Caco-2 (cell line): Measurements from ENCODE around the gene PPP2R3C. TPM values are rescaled to one million over a fixed set of nuclear protein-coding genes. Genes with fewer than 3 reads are reported as not detected.
"Not testable (repeated sequence)": the region's sequence is repeated elsewhere in the genome, so short reads cannot be mapped to it uniquely, and the experiment has no call there.

Experiments used
- BruUV-seq: library from RNA; stranded (reverse); fragments of 400-500 nt; replicated peaks from 2 replicates; lab custom pipeline; 2021; lab: Mats Ljungman, UMichigan
- CTCF ChIA-PET: fragments of 300-600 bp; sonication (Branson Sonifier 250); formaldehyde crosslinking; loops from one replicate; lab custom pipeline; 2022; ENCODE audit warnings: antibody characterized with exemption; lab: Charles Lee
- POLR2A ChIA-PET: fragments of 300-600 bp; sonication (Branson Sonifier 250); formaldehyde crosslinking; loops from one replicate; lab custom pipeline; 2022; ENCODE audit warnings: antibody characterized with exemption; lab: Charles Lee
- DNase-seq, 2 experiments: peaks; one replicate each; pipeline versions ENCODE4 v3.0.0 to v3.0.0-alpha.2; 2020 to 2022
- H3K27me3 ChIP-seq: replicated peaks from 2 replicates; pipeline ENCODE4 v1.6.0; 2011; ENCODE audit warnings: low read length; ENCODE audit not compliant: control insufficient read depth, insufficient read depth
- H3K36me3 ChIP-seq: 2 replicates; pipeline ENCODE4 v1.5.1; 2011; ENCODE audit warnings: low read length; ENCODE audit not compliant: control insufficient read depth, insufficient read depth
- H3K4me1 ChIP-seq: fragments of 250-450 bp; sonication (Bioruptor Pico); 2 replicates; pipeline ENCODE4 v1.5.1; 2020; ENCODE audit warnings: mild to moderate bottlenecking
- H3K4me3 ChIP-seq: 2 replicates; pipeline ENCODE4 v1.5.1; 2011; ENCODE audit warnings: low read depth, mild to moderate bottlenecking, control low read depth, low read length
- H3K9me3 ChIP-seq: fragments of 250-450 bp; sonication (Bioruptor Pico); 2 replicates; pipeline ENCODE4 v1.5.1; 2020; ENCODE audit warnings: mild to moderate bottlenecking, moderate library complexity
- H3K27ac Mint-ChIP-seq: one replicate; pipeline ENCODE4 v1.8.0; 2022; ENCODE audit warnings: mixed read lengths; ENCODE audit not compliant: unreplicated experiment
- H3K27me3 Mint-ChIP-seq: one replicate; pipeline ENCODE4 v1.8.0; 2022; ENCODE audit warnings: mixed read lengths; ENCODE audit not compliant: insufficient read depth, unreplicated experiment
- H3K36me3 Mint-ChIP-seq: one replicate; pipeline ENCODE4 v1.8.0; 2022; ENCODE audit warnings: mild to moderate bottlenecking, mixed read lengths; ENCODE audit not compliant: insufficient read depth, unreplicated experiment
- H3K4me1 Mint-ChIP-seq: one replicate; pipeline ENCODE4 v1.8.0; 2022; ENCODE audit warnings: low read depth, mixed read lengths; ENCODE audit not compliant: unreplicated experiment
- H3K4me3 Mint-ChIP-seq: one replicate; pipeline ENCODE4 v1.8.0; 2022; ENCODE audit warnings: mild to moderate bottlenecking, moderate library complexity, mixed read lengths; ENCODE audit not compliant: unreplicated experiment
- H3K9me3 Mint-ChIP-seq: one replicate; pipeline ENCODE4 v1.8.0; 2022; ENCODE audit warnings: mixed read lengths; ENCODE audit not compliant: unreplicated experiment
- CTCF ChIP-seq, 2 experiments: fragments of 200-600 bp in 1 of 2; IDR thresholded peaks; 1 replicate in 1 of 2; 2 replicates in 1 of 2; pipeline versions ENCODE4 v1.5.1 to v1.8.0; 2011 to 2022; ENCODE audit warnings: antibody characterized with exemption in 1 of 2, control low read depth in 1 of 2, inconsistent platforms in 1 of 2, low read depth in 1 of 2, low read length in 1 of 2, mild to moderate bottlenecking in 1 of 2, moderate library complexity in 1 of 2; ENCODE audit not compliant: insufficient read depth in 1 of 2, severe bottlenecking in 1 of 2, unreplicated experiment in 1 of 2
- intact Hi-C: fragments of 100-400 bp; cut with micrococcal nuclease; formaldehyde crosslinking; loops from one replicate; pipeline ENCODE4 v1.10.0; 2022; ENCODE audit not compliant: unreplicated experiment
- total RNA-seq: library from RNA; stranded (reverse); gene quantifications from 2 replicates; pipeline ENCODE4 v1.2.3, GENCODE V29; 2022

Gene PPP2R3C
- total RNA-seq, 1 experiment from 2014 or later: 23.3 TPM

GRCh38 chr14:35044939-35045797 is 76.6 kb downstream of the PPP2R3C start:
- no peaks in the 10 kb centered on the region for H3K27me3 ChIP-seq
- H3K4me3 ChIP-seq: peak overlapping the region; percentile 93
- intact Hi-C loops: loop anchor here (10.0 kb wide), 1 partner anchor 170 kb away; the partner anchor contains the start of gene BAZ1A
- H3K36me3 Mint-ChIP-seq: peaks cover 41% of the 10 kb centered on the region
- no peaks in the 10 kb centered on the region for H3K9me3 Mint-ChIP-seq
- peaks cover 13% of the 10 kb centered on the region; the same call in 1 of the 2 replicates for H3K4me1 ChIP-seq
- TSS peak; percentile 91 for BruUV-seq
- TF ChIP-seq CTCF (IDR thresholded peaks at IDR 0.05; ENCODE audit: insufficient read depth in 1 of 2, low read depth in 1 of 2, low read length in 1 of 2, severe bottlenecking in 1 of 2, unreplicated experiment in 1 of 2): no peak
- no peaks in the 10 kb centered on the region for H3K27me3 Mint-ChIP-seq
- DNase-seq: no peak
- CTCF ChIA-PET: interaction anchor here (0.6 to 1.2 kb wide), 3 partner anchors 64 to 86 kb away, joined by 3 to 5 read pairs (median 3); no protein-coding TSS in a partner anchor
- POLR2A ChIA-PET: interaction anchor here (0.7 to 2.7 kb wide), 15 partner anchors 8 to 781 kb away, joined by 3 to 35 read pairs (median 4); partner anchors contain the start of genes BAZ1A, BRMS1L, NFKBIA and PPP2R3C
- H3K36me3 ChIP-seq: no peaks in the 10 kb centered on the region
- no peaks in the 10 kb centered on the region for H3K9me3 ChIP-seq
- peaks cover 17% of the 10 kb centered on the region for H3K4me1 Mint-ChIP-seq
- H3K27ac Mint-ChIP-seq: peak overlapping the region; percentile 98
- peak overlapping the region; percentile 90 for H3K4me3 Mint-ChIP-seq

GRCh38 chr14:35043046-35043445 is 78.7 kb downstream of the PPP2R3C start:
- Histone ChIP-seq H3K4me1 (peaks cover 7% of the 10 kb centered on the region; the same call in 1 of the 2 replicates), H3K36me3 (no peaks in the 10 kb centered on the region), H3K9me3 (no peaks in the 10 kb centered on the region), H3K27me3 (no peaks in the 10 kb centered on the region), H3K4me3 (no peak overlapping the region)
- no peak for DNase-seq
- Mint-ChIP-seq H3K27me3 (no peaks in the 10 kb centered on the region), H3K36me3 (peaks cover 24% of the 10 kb centered on the region), H3K27ac (no peak overlapping the region), H3K4me1 (peaks cover 11% of the 10 kb centered on the region), H3K9me3 (no peaks in the 10 kb centered on the region), H3K4me3 (no peak overlapping the region)
- BruUV-seq: no TSS peak
- no peak for TF ChIP-seq CTCF (IDR thresholded peaks at IDR 0.05; ENCODE audit: insufficient read depth in 1 of 2, low read depth in 1 of 2, low read length in 1 of 2, severe bottlenecking in 1 of 2, unreplicated experiment in 1 of 2)
- ChIA-PET POLR2A (no interaction called here), CTCF (interaction anchor here (0.6 kb wide), 1 partner anchor 16 kb away, joined by 8 read pairs; no protein-coding TSS in a partner anchor)
- intact Hi-C loops: loop anchor here (10.0 kb wide), 1 partner anchor 168 kb away; the partner anchor contains the start of gene BAZ1A

GRCh38 chr14:35042632-35043031 is 79.2 kb downstream of the PPP2R3C start:
- TF ChIP-seq CTCF (IDR thresholded peaks at IDR 0.05; ENCODE audit: insufficient read depth in 1 of 2, low read depth in 1 of 2, low read length in 1 of 2, severe bottlenecking in 1 of 2, unreplicated experiment in 1 of 2): no peak
- no peak for DNase-seq
- intact Hi-C loops: loop anchor here (10.0 kb wide), 1 partner anchor 168 kb away; the partner anchor contains the start of gene BAZ1A
- H3K4me1 Mint-ChIP-seq: peaks cover 7% of the 10 kb centered on the region
- CTCF ChIA-PET: interaction anchor here (0.6 kb wide), 1 partner anchor 16 kb away, joined by 8 read pairs; no protein-coding TSS in a partner anchor
- Histone ChIP-seq H3K4me3 (no peak overlapping the region), H3K36me3 (no peaks in the 10 kb centered on the region), H3K9me3 (no peaks in the 10 kb centered on the region), H3K27me3 (no peaks in the 10 kb centered on the region), H3K4me1 (peaks cover 3% of the 10 kb centered on the region; the same call in 1 of the 2 replicates)
- no peaks in the 10 kb centered on the region for H3K27me3 Mint-ChIP-seq
- H3K27ac Mint-ChIP-seq: no peak overlapping the region
- BruUV-seq: no TSS peak
- no peaks in the 10 kb centered on the region for H3K9me3 Mint-ChIP-seq
- H3K36me3 Mint-ChIP-seq: peaks cover 20% of the 10 kb centered on the region
- H3K4me3 Mint-ChIP-seq: no peak overlapping the region
- POLR2A ChIA-PET: no interaction called here

GRCh38 chr14:35038312-35038711 is 83.5 kb downstream of the PPP2R3C start:
- H3K4me3 ChIP-seq, H3K4me1 ChIP-seq, POLR2A ChIA-PET, H3K27me3 Mint-ChIP-seq, H3K9me3 Mint-ChIP-seq, intact Hi-C loops, BruUV-seq, DNase-seq, H3K36me3 ChIP-seq, CTCF ChIA-PET, H3K27me3 ChIP-seq, H3K4me1 Mint-ChIP-seq, H3K27ac Mint-ChIP-seq, H3K4me3 Mint-ChIP-seq: not testable (repeated sequence)
- H3K36me3 Mint-ChIP-seq: peaks cover 19% of the 10 kb centered on the region
- peaks cover 14% of the 10 kb centered on the region for H3K9me3 ChIP-seq
